NCI-H2107 treated with DMSO at 0.1 percent for 48 hours (cell line): Measurements from ENCODE around the gene SIPA1.

Experiments
- DNase-seq: peaks from one replicate; lab custom pipeline; 2025; ENCODE audit not compliant: unreplicated experiment; lab: John Stamatoyannopoulos, UW

Gene SIPA1

GRCh38 chr11:65643971-65644370 is 6.1 kb downstream of the SIPA1 start:
- DNase-seq, result no peak

- no peak for DNase-seq
These were observed 6.9 kb downstream of the SIPA1 start for GRCh38 chr11:65644837-65645236.

DNA sequence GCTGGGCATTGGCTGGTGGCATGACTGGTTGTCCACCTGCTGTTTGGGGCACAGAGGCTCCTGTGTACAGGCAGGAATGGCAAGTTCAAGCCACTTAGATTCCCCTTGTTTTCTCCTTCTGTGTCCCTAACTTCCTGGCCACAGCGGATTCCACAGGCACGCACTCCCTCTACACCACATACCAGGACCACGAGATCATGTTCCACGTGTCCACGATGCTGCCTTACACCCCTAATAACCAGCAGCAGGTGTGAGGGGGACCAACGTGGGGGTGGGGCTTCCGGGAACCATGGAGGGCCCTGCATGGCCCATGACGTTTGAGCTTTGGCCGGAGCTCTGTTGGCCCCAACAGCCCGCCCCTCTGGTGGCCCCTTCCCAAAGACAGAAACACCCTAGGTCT is 7.8 kb downstream of the SIPA1 start:
- no peak for DNase-seq

GRCh38 chr11:65646288-65646957 is 8.5 kb downstream of the SIPA1 start:
- no peak for DNase-seq

- DNase-seq, result no peak
These were observed 9.2 kb downstream of the SIPA1 start for GRCh38 chr11:65646958-65647701.

DNA sequence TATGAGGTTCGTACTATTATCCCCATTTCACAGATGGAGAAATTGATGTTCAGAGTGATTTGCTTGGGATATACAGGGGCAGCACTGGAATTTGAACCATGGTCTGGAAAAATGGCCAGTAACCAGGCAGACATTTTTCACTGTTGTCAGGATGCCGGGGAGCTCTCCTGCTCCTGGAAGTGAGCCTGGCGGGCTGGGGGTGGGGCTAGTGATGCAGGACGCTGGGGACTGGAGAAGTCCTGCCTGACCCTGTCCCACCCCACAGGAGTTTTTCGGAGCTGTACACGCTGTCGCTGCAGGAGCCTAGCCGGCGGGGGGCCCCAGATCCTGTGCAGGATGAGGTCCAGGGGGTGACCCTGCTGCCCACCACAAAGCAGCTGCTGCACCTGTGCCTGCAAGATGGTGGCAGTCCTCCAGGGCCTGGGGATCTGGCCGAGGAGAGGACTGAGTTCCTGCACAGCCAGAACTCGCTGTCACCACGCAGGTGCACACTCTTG is 11.1 kb downstream of the SIPA1 start:
- no peak for DNase-seq

GRCh38 chr11:65649656-65650546 is 12.0 kb downstream of the SIPA1 start:
- no peak for DNase-seq

DNA sequence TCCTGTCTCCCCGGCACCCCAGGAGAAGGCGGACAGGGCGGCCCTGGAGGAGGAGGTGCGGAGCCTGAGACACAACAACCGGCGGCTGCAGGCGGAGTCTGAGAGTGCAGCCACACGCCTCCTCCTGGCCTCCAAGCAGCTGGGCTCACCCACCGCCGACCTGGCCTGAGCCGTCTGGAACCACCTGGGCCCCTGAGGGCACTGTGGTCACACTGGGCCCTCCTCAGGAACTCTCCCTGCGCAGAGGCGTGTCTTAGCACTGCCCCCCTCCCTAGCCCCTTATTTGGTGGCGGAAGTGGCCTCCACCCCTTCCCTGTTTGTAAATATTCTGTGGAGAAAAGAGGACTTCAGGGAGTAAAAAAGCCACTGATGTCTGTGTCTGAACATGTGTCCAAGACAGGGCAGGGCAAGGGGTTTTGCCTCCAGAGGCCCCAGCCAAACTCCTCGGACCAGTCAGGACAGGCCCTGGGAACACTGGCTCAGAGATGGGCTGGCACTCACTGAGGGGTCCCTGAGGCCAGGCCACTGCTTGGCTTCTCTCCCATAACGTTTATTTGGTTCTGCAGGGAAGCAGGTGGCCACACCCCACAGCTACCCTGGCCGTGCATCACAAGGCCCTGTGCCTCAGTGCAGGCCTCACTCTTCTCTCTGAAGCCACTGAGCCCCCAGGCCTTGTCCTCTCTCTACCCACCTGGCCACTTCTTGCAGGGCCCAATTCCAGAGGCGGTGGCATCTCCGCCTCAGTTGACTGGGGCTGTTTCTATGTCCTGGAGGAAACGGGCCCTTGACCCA is 12.8 kb downstream of the SIPA1 start:
- no peak for DNase-seq

DNA sequence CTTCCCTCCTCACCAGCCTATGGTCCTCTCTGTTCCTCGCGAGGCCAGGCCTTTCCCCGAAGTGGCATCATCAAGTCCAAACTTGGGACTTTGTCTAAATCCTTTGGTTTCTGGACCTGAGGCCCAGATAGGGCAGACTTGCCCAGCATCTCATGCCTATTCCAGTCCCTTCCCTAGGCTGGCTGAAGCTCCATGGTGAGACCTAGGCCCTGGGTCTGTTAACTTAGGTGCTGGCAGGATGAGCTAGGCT is 13.4 kb downstream of the SIPA1 start:
- no peak for DNase-seq

DNA sequence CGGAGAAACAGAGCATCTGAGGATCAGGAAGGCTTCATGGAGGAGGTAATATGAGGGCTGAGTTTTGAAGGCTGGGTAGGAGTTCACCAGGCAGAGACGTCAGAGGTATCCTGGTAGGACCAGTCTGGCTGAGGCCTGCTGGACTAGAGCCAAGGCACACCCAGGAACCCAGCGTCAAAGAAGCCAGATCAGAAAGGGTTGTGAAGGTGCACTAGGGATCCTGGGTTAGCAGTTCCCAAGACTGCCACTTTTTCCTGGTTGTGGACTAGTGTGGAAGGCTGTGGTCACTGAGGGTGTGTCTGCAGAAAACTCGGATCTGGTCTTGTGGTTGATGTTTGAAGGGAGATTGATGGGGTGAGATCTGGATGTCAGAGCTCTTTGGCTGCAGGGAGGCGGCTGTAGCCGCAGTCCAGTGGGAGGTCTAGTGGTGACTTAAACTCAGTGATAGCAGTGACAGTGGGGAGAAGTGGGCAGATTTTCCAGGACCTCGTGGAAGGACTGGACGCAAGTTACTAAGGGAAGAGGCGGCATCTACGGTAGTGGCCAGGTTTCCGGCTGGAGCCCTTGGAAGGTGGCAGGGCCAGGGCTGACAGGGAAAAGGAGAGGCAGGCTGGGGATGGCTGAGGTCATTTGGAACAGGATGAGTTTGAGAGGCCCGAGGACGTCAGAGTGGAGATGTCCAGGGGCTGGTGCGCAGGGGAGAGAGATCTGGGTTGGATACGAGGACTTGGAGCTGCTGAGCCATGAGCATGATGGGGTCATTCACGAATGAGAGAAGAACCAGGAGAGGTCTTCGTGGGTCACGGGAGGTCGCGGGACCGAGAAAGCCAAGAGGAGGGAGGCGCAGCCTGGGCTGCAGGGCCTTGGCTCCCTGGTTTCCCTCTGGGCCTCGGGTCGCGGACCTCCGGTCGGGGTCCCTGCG is 13.9 kb downstream of the SIPA1 start:
- no peak for DNase-seq

GRCh38 chr11:65652511-65653228 is 14.8 kb downstream of the SIPA1 start:
- peak; percentile 68 for DNase-seq

DNA sequence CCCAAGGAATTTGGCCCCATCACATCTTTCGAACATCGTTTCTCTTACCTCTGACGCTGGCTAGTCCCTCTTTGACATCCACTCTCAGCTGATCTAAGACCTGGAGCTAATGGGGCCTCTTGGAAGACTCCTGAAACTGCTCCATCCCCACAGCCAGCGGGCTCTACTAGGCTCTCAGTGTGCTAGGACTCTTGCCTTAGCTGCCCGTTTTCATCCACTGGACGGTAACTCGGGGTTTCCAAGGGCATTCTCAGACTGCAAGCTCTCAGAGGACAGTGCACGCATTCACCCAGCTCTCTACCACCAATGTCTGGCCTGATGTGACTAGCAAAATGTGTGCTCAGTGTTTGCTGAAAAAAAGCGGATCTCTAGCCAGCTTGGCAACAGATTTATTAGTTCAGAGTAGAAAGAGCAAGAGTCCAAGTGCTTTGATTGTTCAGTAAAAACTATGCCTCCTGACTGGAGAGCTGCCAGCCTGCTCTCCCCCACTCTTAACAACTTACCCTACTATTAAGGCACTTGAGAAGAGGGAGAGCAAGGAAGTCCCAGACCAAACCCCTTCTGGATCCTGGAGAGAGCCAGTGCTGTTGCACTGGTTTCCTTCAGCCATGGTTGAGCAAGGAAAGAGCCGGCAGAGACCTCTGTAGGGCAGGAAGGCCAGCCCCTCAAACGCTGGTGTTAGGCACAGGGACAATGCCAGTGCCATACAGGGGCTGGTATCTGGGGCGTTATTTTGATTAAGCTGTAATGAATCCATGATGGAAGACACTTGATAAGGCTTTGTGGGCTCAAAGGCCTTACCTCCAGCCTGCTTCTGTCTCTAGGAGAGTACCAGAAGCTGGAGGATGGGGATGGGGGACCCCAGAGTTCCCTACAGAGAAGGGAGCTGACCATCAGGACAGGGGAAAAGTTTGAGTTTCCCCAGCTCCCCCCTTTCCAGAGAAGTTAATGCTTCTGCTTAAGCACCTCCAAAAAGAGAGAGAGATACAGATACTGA is 15.6 kb downstream of the SIPA1 start:
- no peak for DNase-seq

DNA sequence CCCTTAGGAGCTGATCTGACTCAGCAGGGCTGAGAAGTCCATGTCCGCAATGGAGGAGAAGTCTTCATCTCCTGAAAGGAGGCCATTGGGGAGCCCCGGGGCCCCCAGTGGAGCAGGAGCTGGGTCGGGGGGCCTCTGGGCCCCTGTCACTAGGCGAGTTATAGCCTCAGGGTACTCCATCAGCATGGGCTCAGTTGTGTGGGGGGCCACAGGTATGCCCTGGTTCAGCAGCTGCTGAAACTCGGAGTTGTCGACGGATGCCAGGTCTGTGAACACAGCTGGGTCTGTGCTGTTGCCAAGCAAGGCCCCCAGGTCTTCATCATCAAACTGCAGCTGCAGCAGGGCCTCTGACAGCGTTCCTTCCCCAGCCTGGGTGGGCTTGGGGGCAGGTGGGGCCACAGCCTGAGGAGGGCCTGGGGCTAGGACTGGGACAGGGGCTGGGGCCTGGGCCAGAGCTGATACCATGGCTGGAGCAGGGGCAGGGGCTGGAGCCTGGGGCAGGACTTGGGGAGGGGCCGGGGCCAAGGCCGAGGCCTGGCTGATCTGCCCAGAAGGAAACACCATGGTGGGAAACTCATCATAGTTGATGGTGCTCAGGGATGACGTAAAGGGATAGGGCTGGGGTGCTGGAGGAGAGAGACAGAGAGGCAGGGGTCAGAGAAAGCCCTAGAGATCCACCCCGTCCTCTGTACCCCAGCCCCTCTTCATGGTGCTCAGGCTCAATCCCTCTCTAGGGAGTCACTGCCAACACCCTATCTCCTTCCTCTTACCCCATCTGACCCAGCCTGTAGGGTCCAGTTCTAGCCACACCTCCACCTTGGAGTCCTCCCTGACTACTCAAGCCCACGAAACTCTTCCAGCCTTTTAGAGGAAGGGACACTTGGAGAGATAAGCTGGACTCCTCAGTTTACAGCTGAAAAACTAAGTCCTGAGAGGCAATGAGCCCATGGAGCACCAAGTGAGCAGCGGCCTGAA is 16.8 kb downstream of the SIPA1 start:
- DNase-seq, result no peak

DNA sequence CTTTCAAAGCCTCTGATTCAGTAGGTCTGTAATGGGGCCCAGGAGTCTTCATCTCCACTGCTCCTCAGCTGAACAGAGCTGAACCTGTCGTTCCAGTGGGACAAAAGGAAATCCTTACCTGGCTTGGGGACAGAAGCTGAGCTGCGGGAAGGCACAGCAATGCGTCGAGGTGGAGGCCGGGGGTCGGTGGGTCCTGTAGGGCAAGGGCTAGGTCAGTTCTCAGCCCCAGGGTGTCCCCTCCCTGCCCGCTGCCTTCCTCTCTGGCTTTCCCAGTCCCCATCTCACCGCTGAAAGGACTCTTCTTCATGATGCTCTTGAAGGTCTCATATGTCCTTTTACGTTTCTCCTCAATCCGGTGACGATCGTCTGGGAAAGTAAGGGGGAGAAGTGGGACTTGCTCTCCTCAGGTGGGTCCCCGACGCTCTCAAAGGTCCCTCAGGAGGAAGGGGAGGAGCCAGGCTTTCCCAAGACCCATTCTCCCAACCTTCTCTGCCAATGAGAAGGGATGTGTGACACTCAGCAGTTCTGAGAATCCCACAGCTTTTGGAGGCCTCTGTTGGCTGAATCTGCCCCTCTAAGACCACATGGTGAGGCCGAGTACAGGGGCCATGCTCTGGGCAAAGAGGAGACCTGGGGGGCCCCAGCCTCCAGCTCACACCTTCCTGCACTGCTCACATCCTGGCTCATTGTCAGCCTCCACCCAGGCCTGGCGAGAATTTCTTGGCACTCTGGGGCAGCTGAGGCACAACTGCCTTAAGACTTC is 17.9 kb downstream of the SIPA1 start:
- no peak for DNase-seq

- DNase-seq, result no peak
These were observed 19.5 kb downstream of the SIPA1 start for GRCh38 chr11:65657426-65657825.
